Heart right ventricle (tissue), 16 donors: ENCODE data around the gene TRAP1. TPM values are rescaled to one million over a fixed set of nuclear protein-coding genes. Genes with fewer than 3 reads are reported as not detected.
A peak's percentile ranks its signal among the peaks of the same experiment; 100 is the strongest.

Source experiments
- ATAC-seq, 8 donors: fragments of 200-7000 bp; cut with Tn5 transposase; one replicate each; pipeline ENCODE4 v1.9.1; 2020; ENCODE audit warnings: mild to moderate bottlenecking in 8 of 8, moderate library complexity in 8 of 8, moderate number of reproducible peaks in 1 of 8
- DNase-seq, 2 donors: peaks; one replicate each; pipeline ENCODE4 v3.0.0-alpha.2; 2020
- H3K27ac ChIP-seq, 10 donors: fragments of 200-600 bp; sonication (generic) in 2 of 10; one replicate each; pipeline versions ENCODE4 v1.5.0 to v1.8.0; 2020 to 2022; ENCODE audit warnings: mild to moderate bottlenecking in 3 of 10
- H3K27me3 ChIP-seq, 7 donors: fragments of 200-600 bp; one replicate each; pipeline ENCODE4 v1.8.0; 2021 to 2022; ENCODE audit warnings: mild to moderate bottlenecking in 2 of 7
- H3K36me3 ChIP-seq, 9 donors: fragments of 200-600 bp; sonication (generic) in 1 of 9; one replicate each; pipeline versions ENCODE4 v1.5.0 to v1.8.0; 2020 to 2022; ENCODE audit warnings: mild to moderate bottlenecking in 2 of 9
- H3K4me1 ChIP-seq, 9 donors: fragments of 200-600 bp; sonication (generic) in 1 of 9; one replicate each; pipeline versions ENCODE4 v1.5.0 to v1.8.0; 2020 to 2022; ENCODE audit warnings: mild to moderate bottlenecking in 4 of 9
- H3K4me3 ChIP-seq, 10 donors: fragments of 200-600 bp; sonication (generic) in 2 of 10; one replicate each; pipeline versions ENCODE4 v1.5.0 to v1.8.0; 2020 to 2022; ENCODE audit warnings: mild to moderate bottlenecking in 7 of 10, moderate library complexity in 2 of 10
- H3K9me3 ChIP-seq, 11 donors: fragments of 200-600 bp in 10 of 11; sonication (generic) in 2 of 11; one replicate each; pipeline versions ENCODE4 v1.5.0 to v1.8.0; 2013 to 2022; ENCODE audit warnings: mild to moderate bottlenecking in 2 of 11, control low read depth in 1 of 11, moderate library complexity in 1 of 11
- CTCF ChIP-seq, 9 donors: fragments of 200-600 bp; sonication (generic) in 2 of 9; IDR thresholded peaks; one replicate each; pipeline versions ENCODE4 v1.5.0 to v1.8.0; 2021 to 2022; ENCODE audit warnings: antibody characterized with exemption in 9 of 9, mild to moderate bottlenecking in 5 of 9, moderate library complexity in 1 of 9
- WGBS, 2 donors: extraction: QIAGEN DNeasy Blood & Tissue Kit; methylation state at CpG; one replicate each; pipeline ENCODE4 v1.1.7; 2013; ENCODE audit warnings: inconsistent platforms in 1 of 2; 5-methylcytosine and 5-hydroxymethylcytosine counted together
- intact Hi-C, 10 donors: fragments of 100-400 bp; cut with DNase I; formaldehyde crosslinking; loops; one replicate each; pipeline versions ENCODE4 v1.11.1 to v1.14.2; 2022
- polyA plus RNA-seq, 2 donors: library from polyadenylated mRNA; stranded (reverse); fragments of 200-250 nt; gene quantifications; one replicate each; pipeline ENCODE4 v1.2.3, GENCODE V29; 2013
- total RNA-seq, 10 donors: library from RNA; stranded (reverse); fragmentation: NEBNext Ultra II Directional in 3 of 10; extraction: Animal tissue kit (Norgen Biotek cat#: 25700) in 3 of 10; gene quantifications; one replicate each; pipeline versions ENCODE4 v1.2.1 to v1.2.4, GENCODE V29; 2021 to 2023
- donor health status: Arrhythmogenic right ventricular cardiomyopathy.
- donor health status: ischemic (EF 13 %, LVEDD 7.1; RV severe dilation, severe dysfunction).
- donor health status: healthy with polysubstance abuse.
- donor health status: DM: no; HTN: yes; CAD: no.
- donor health status: DM: no; HTN: no; CAD: no.
- donor health status: ischemic (EF 25% LVEDD 6.9; RV normal size, moderate dysfunction).
- donor health status: ischemic (EF 25% LVEDD 5.7; RV mildly dilated, moderate dysfunction).
- donor health status: healthy.
- donor health status: DM: yes; HTN: yes; CAD: no.
- donor health status: Ischemic cardiomyopathy.
- donor health status: ischemic (EF 35%, LVEDD 5.7; RV mildly dilated, moderate dysfunction).
- donor health status: nonischemic (EF 11% LVEDD 7.7; RV severe dilation, severe dysfunction).
- donor health status: DM: yes; HTN: yes; CAD: no.
- donor health status: PGD.
- donor health status: ischemic (EF 29% LVEDD 5.4; RV normal size, mild dysfunction).
- donor health status: nonischemic (EF 23%, LVEDD 6.1; RV moderate dilation, normal function).

TRAP1 gene
- total and polyA plus RNA-seq, 12 donors, result 57.3 to 148 (median 120) TPM

- no peaks in the 10 kb centered on the region for H3K9me3 ChIP-seq
- DNase-seq (no peak), ATAC-seq (peak in 4 of 8 donors; percentile 54 to 60 (median 59))
- H3K4me1 ChIP-seq, result peaks cover 0 to 18% (median 4%) of the 10 kb centered on the region in 9 donors
- H3K27me3 ChIP-seq, result no peaks in the 10 kb centered on the region
- intact Hi-C loops, result loop anchor here in 1 of 10 donors (10.0 kb wide), 1 partner anchor 178 kb away; no protein-coding TSS in a partner anchor
- H3K36me3 ChIP-seq, result peaks cover 0 to 8% (median 0%) of the 10 kb centered on the region in 9 donors
- 78 to 85% methylated on average over 13 of the region's 13 CpGs for WGBS, 2 donors
- H3K27ac ChIP-seq, result peak overlapping the region in 2 of 10 donors; percentile 20 to 28
- TF ChIP-seq CTCF (IDR thresholded peaks at IDR 0.05), result no peak
- no peak overlapping the region for H3K4me3 ChIP-seq
These were observed 20.7 kb downstream of the TRAP1 start for GRCh38 chr16:3696425-3697218.

GRCh38 chr16:3695610-3696369 lies 21.5 kb downstream of the TRAP1 start:
- Histone ChIP-seq H3K4me1 (peaks cover under 1 to 27% (median 8%) of the 10 kb centered on the region in 9 donors), H3K9me3 (no peaks in the 10 kb centered on the region), H3K36me3 (peaks cover 0 to 5% (median 0%) of the 10 kb centered on the region in 9 donors), H3K4me3 (no peak overlapping the region), H3K27me3 (no peaks in the 10 kb centered on the region), H3K27ac (peak overlapping the region in 1 of 10 donors; percentile 28)
- 83 to 87% methylated on average over 19 of the region's 19 CpGs for WGBS, 2 donors
- peak in 3 of 8 donors; percentile 39 to 49 (median 39) for ATAC-seq
- TF ChIP-seq CTCF (IDR thresholded peaks at IDR 0.05), result no peak
- intact Hi-C loops, result loop anchor here in 1 of 10 donors (10.0 kb wide), 1 partner anchor 179 kb away; no protein-coding TSS in a partner anchor
- DNase-seq, result no peak

DNA sequence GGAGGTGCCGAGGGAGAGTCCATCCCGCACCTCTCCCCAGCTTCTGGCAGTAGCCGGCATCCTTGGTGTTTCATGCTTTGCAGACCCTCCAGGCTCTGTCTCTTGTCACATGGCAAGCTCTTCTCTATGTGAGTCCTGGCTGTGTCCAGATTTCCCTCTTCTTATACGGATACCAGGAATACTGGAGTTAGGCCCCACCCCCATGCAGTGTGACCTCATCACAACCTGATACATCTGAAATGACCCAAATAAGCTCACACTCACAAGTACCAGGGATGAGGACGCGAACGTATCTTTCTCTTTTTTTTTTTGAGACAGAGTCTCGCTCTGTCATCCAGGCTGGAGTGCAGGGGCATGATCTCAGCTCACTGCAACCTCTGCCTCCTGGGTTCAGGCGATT lies 23.3 kb downstream of the TRAP1 start:
- H3K9me3 ChIP-seq, result no peaks in the 10 kb centered on the region
- no peak for TF ChIP-seq CTCF (IDR thresholded peaks at IDR 0.05)
- no peak overlapping the region for H3K4me3 ChIP-seq
- ATAC-seq (no peak), DNase-seq (no peak)
- WGBS, 2 donors, result 91 to 92% methylated on average over 9 of the region's 9 CpGs
- H3K4me1 ChIP-seq, result peaks cover 4 to 38% (median 17%) of the 10 kb centered on the region in 9 donors
- H3K36me3 ChIP-seq, result peaks cover 0 to 5% (median 0%) of the 10 kb centered on the region in 9 donors
- no peaks in the 10 kb centered on the region for H3K27me3 ChIP-seq
- H3K27ac ChIP-seq, result no peak overlapping the region
- intact Hi-C loops, result loop anchor here in 3 of 10 donors (5.0 to 10.0 kb wide), 2 partner anchors 181 to 183 kb away; no protein-coding TSS in a partner anchor

- 85 to 88% methylated on average over 12 of the region's 12 CpGs for whole genome bisulfite sequencing, 2 donors
- Histone ChIP-seq H3K4me1 (peaks cover 4 to 36% (median 17%) of the 10 kb centered on the region in 9 donors), H3K9me3 (no peaks in the 10 kb centered on the region), H3K27ac (peak overlapping the region in 2 of 10 donors; percentile 57 to 64), H3K4me3 (no peak overlapping the region), H3K36me3 (peaks cover 0 to 27% (median 5%) of the 10 kb centered on the region in 9 donors), H3K27me3 (no peaks in the 10 kb centered on the region)
- intact Hi-C loops, result loop anchor here in 8 of 10 donors (2.0 to 10.0 kb wide), 4 partner anchors 183 to 189 kb away; partner anchors contain the start of gene CREBBP (in 2 of the 8)
- DNase-seq, result no peak
- TF ChIP-seq CTCF (IDR thresholded peaks at IDR 0.05), result no peak
- peak in 4 of 8 donors; percentile 2 to 40 (median 22) for ATAC-seq
These were observed 25.6 kb downstream of the TRAP1 start for GRCh38 chr16:3691761-3692160.
